ENCODE data around the gene ATP9A.
"Not testable (repeated sequence)": the region's sequence is repeated elsewhere in the genome, so short reads cannot be mapped to it uniquely, and the experiment has no call there.

The ATP9A gene

GRCh38 chr20:51660672-51661608 is 107.2 kb downstream of the ATP9A start:
- no peak for DNase-seq

- DNase-seq: no peak
Observed at GRCh38 chr20:51659491-51660050, 108.6 kb downstream of the ATP9A start.

GRCh38 chr20:51656726-51657260 is 111.4 kb downstream of the ATP9A start:
- DNase-seq: no peak

DNA sequence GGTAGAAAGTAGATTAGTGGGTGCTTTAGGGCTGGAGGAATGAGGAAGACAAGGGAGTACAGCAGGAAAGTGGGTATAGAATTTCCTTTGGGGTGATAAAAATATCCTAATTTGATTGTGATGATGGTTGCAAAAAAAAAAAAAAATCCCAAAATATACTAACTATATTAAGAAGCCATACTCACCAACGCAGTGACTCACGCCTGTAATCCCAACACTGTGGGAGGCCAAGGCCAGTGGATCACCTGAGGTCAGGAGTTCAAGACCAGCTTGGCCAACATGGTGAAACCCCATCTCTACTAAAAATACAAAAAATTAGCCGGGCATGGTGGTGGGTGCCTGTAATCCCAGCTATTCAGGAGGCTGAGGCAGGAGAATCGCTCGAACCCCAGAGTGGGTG is 112.1 kb downstream of the ATP9A start:
- not testable (repeated sequence) for DNase-seq

- no peak for DNase-seq
Observed at GRCh38 chr20:51654495-51654894, 113.7 kb downstream of the ATP9A start.

GRCh38 chr20:51654060-51654459 is 114.1 kb downstream of the ATP9A start:
- no peak for DNase-seq

DNA sequence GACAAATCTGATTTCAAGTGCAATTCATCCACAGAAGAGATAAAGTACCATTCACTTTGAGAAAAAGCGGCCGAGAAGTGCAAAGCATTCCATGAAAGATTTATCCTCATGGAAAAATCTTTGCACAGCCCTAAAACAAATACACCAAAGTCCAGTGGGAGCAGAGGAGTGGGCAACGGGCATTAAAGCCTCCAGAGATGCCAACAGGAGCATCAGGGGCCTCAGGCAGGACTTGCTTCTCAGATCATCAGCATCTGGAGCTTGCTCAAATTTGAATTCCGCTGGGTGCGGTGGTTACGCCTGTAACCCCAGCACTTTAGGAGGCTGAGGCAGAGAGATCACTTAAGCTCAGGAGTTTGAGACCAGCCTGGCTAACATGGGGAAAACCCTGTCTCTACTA is 115.0 kb downstream of the ATP9A start:
- DNase-seq: no peak

DNA sequence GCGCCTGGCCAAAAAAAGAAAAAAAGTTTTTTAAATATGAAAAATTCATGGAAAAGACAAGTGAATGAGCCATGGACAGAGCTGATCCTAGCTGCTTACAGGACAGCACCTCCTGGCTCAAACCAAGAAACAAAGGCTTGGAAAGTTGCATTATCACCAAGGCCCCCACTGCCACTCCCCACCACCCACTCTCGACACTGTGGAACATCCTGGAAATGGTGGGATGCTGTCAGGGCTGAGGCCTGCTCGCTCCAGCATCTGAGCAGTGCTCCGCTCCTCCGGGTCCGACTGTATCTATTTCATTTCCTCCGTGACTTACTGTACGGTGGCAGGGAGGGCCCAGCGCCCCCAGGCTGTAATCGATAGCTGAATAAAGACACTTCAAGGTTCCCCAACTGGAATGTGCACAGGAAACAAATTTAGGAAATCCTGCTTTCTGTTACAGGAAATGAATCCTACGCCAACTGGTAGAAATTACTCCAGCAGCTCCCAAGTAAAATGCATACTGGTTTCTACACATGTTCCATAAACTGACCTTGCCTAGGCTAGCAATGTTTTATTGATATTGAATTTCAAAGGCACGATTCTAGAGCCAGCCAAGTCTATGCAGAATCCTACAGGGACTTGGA is 116.2 kb downstream of the ATP9A start:
- DNase-seq: no peak

DNA sequence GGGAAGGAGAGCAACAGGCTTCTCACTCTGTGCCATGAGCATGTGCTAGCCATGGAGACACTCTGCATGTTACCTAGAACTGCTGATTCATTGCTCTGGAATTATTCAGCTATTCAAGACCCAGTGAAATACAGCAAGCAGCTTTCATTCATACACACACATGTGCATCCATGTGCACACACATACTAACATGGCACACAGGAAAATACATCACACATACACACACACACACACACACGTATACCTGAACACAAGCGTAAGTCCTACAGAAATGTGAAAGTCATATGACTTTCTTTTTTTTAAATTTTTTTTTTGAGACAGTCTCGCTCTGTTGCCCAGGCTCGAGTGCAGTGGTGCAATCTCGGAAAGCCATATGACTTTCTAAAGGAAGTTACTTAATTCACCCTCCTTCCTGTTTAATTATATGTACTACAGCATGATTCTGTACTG is 117.5 kb downstream of the ATP9A start:
- DNase-seq: no peak

- no peak for DNase-seq
Observed at GRCh38 chr20:51648571-51648947, 119.6 kb downstream of the ATP9A start.

GRCh38 chr20:51647674-51648570 is 120.3 kb downstream of the ATP9A start:
- no peak for DNase-seq

- not testable (repeated sequence) for DNase-seq
Observed at GRCh38 chr20:51643810-51644209, 124.4 kb downstream of the ATP9A start.

- DNase-seq: no peak
Observed at GRCh38 chr20:51643390-51643789, 124.8 kb downstream of the ATP9A start.

DNA sequence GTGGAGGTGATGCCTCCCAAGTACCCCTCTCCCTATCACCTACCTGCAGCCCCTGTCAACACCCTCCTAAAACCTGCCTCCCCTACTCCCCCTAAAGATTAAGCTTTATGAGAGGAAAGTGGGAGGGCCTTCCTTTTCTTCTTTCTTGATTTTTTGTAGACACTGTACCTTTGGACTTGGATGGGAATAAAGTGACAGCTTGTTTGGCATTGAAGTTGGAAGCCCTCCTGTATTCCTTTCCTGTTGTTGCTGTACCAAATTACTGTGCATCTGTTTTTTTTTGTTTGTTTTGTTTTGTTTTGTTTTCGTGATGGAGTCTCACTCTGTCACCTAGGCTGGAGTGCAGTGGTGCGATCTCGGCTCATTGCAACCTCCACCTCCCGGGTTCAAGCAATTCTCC is 126.3 kb downstream of the ATP9A start:
- no peak for DNase-seq

- no peak for DNase-seq
Observed at GRCh38 chr20:51640743-51641142, 127.4 kb downstream of the ATP9A start.

DNA sequence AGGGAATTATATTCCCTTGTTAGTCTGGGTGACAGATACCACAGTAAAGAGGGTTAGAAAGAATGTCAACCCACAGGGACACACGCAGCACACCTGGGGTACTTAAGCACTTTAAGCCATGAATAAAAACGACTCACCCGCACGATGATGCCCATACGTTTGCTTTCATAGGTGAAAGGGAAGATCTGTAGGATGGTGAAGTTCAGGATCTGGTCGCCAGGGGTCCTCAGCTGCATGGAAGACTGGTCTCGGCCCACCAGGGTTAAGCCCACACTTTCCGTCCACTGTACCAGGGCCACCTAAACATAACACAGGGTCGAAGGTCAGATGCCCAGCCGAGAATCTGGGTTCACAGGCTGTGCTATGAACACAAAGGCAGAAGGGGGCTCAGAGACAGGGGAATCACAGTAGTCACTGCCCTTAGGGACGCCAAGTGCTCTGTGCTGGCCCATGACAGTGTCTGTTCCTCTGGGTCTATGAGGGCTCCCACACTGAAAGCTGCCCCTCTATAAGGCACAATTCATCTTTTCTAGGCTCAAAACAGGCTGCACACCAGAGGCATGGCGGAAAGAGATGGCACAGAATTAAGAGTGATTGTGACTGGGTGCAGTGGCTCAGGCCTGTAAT is 128.9 kb downstream of the ATP9A start:
- peak in 34 of 51 donors; percentile 4 to 65 (median 24) for DNase-seq

- DNase-seq: no peak
Observed at GRCh38 chr20:51637241-51637640, 130.9 kb downstream of the ATP9A start.

DNA sequence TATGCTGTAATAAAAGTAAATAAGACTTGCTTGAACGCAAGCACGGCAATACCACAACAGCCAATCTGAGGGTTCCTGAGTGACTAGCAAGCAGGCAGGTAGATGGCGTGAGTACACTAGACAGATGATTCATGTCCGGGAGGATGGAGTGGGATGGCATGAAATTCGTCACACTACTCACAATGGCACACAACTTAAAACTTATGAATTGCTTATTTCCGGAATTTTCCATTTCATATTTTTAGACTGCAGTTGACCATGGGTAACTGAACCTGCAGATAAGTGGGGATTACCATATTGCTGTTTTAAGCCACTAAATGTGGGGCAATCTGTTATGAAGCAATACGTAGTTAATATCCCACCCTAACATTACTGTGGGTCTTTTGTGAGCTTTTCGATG is 132.1 kb downstream of the ATP9A start:
- DNase-seq: no peak

DNA sequence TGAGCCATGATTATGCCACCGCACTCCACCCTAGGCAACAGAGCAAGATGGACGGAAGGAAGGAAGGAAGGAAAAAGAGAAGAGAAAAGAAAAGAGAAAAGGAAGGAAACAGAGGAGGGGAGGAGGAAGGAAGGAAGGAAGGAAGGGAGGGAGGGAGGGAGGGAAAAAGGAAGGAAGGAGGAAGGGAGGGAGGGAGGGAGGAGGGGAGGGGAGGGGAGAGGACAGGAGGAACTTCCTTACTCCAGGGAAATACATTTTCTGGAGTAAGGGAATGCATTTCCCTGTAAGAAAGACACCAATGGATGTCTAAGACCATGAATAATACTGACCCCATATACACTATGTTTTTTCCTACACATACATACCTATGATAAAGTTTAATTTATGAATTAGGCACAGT is 132.5 kb downstream of the ATP9A start:
- no peak for DNase-seq

DNA sequence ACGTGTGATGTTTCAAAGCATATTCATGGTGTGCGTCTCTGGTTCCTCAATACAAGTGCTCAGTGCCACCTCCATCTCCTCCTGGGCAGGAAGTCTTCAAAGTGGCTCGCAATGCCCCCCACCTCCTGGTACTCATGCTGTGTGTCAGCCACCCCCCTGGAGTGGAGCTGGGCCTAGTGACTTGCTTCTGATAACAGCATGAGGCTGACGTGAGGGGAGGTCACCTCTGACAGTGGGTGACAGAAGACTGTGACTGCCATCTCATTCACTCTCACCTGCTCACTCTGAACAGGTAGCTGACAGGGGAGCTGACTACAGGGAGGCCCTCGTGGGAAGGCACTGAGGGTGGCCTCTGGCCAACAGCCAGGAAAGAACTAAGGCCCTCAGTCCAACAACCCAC is 133.3 kb downstream of the ATP9A start:
- no peak for DNase-seq

DNA sequence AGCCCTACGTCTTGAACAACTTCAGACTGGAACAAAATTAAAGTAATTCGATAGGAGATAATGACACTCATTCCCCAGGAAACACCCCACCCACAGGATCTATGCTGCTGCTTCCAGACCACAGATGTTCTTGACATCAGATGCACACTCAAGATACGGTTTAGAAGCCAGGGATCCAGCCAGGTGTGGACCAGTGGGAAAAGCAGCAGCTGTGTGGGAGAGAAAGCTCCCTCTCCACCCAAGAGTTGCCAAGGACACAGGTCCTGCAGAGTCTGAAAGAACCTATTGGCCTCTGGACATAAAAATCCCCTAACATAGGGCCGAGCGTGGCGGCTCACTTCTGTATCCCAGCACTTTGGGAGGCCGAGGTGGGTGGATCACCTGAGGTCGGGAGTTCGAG is 133.9 kb downstream of the ATP9A start:
- no peak for DNase-seq

Data from hypothalamus (tissue), 51 donors.